H54 (cell line): ENCODE measurements around the gene PDE4D.
A peak's percentile ranks its signal among the peaks of the same experiment; 100 is the strongest.

ENCODE experiments used
- DNase-seq: peaks from one replicate; pipeline ENCODE4 v3.0.0; 2011; ENCODE audit warnings: low spot score, mixed read lengths; ENCODE audit not compliant: insufficient read length
- FAIRE-seq: peaks from 3 replicates; lab custom pipeline; 2011; peaks lifted over from hg19 to GRCh38; lab: Jason Lieb, UNC
- POLR2A ChIP-seq: IDR thresholded peaks from 2 replicates; pipeline ENCODE4 v1.6.1; 2011; ENCODE audit warnings: low read depth, mild to moderate bottlenecking, low read length

The PDE4D gene

DNA sequence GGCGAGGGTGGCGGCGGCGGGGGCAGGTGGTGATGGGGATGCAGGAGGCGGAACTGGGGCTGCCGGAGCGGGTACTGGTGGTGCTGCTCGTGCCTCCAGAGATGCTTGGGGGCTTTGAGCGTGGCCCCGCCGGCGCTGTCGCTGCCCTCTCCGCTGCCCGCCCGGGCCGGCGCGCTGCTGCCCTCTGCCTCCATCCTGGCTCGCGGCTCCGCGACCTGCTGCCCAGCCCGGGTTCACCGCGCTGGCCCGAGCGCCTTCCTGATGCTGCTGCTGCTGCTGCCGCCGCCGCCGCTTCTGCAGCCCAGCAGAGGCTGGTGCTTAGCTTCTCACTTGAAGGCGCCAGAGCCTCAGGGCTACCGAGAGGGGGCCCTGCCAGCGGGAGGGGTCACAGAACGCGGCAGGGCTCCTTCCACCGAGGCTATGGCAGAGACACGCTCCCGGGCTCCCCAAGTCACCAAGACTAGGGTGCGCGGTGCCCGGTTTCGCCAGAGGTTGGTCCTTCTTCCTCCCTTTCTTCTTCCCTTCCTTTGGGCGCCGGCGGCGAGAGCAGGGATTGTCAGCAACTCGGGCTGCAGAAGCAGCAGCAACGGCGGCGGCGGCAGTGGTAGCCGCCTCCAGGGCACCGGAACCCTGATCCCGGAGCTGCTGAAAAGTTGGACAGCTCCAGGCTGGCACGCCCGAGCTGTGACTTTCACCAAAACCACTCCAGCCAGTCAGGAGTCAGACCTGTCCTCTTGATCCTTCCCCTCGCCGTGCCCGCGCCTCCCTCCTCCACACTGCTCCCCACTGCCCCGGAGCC, at the start of gene PDE4D:
PDE4D (minus strand) TSS at position 298 of the 799 bp plus-strand sequence.
- DNase-seq (peak; percentile 35), FAIRE-seq (no peak)
- no peak for TF ChIP-seq POLR2A

DNA sequence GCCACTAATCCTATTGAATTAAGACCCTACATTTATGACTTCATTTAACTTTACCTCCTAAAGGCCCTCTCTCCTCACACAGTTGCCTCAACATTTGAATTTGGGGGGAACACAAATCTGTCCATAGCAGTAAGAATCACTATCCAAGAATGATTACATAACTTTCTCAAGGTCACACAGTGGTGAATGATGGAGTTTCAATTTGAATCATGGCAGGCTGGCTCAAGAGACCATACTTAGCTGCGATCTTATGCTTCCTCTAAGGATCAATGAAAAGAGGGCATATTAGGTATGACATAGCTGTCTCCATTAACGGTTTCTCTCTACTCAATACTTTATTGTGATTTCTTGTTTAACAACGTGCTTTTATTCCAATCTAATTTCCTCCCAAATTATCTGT, 44.1 kb upstream of the PDE4D start:
- TF ChIP-seq POLR2A, result no peak
- DNase-seq (no peak), FAIRE-seq (no peak)

DNA sequence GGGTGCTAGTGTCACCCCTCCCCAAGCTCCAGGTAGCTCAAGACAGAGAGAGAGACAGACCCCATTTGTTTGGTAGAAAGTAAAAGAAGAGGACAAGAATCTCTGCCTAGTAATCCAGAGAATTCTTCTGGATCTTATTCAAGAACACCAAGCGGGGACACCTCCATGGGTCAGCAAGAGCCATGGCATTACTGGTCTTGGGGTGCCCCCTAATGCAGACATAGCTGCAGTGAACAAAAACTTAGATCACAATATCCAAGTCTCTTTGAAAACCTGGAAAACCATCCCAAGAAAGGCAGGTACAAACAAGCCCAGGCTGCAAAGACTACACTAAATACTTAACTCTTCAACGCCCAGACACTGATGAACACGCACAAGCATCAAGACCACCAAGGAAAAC, 29.9 kb upstream of the PDE4D start:
- no peak for TF ChIP-seq POLR2A
- FAIRE-seq (no peak), DNase-seq (no peak)

DNA sequence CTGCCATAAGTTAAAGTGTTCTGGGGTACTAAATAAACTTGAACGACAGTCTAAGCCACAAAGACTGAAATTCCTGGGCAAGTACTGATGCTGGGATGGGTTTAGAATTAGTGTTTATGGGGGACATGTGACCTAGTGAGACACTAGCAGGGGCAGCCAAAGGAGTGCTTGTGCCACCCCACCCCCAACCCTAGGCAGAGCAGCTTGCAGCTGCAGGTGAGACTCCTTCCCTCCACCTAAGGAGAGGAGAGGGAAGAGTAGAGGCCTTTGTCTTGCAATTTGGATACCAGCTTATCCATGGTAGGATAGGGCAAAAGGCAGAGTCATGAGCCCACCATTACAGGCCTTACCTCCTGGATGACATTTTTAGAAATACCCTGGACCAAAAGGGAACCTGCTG, 28.7 kb upstream of the PDE4D start:
- DNase-seq (no peak), FAIRE-seq (no peak)
- no peak for TF ChIP-seq POLR2A

DNA sequence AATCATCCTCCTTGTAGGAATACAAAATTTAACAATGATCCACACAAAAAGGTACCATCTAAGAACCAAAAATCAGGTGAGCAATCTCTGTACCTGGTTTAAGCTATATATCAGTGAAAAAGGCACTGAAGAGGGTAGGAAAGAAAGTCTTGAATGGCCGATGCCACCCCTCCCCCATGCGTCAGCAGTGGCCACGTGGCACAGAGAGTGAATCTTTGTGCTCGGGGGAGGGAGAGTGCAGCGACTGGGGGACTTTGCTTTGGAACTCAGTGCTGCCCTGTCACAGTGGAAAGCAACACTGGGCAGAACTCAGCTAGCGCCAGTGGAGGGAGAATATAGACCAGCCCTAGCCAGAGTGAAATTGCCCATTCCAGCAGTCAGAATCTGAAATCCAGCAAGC, 28.3 kb upstream of the PDE4D start:
- DNase-seq (no peak), FAIRE-seq (no peak)
- TF ChIP-seq POLR2A, result no peak

DNA sequence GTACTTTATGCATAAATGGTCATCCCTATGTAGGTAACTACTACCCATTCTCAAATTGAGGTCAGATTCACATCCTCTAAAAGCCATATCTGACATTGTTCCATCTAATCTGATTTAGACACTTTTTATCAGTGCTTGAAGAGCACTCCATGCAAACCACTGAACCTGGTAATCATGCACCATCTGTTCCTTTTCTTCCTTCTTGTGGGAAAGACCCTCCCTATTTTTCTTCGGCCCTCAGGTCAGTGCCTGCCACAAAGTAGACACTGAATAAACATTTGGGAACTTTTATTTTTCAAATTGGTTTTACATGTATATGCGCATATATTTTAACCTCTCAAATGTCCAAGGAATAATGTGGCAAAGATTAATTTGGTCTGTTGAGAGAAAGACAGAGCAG, 26.0 kb upstream of the PDE4D start:
- no peak for TF ChIP-seq POLR2A
- DNase-seq, result no peak
- FAIRE-seq, result no peak

DNA sequence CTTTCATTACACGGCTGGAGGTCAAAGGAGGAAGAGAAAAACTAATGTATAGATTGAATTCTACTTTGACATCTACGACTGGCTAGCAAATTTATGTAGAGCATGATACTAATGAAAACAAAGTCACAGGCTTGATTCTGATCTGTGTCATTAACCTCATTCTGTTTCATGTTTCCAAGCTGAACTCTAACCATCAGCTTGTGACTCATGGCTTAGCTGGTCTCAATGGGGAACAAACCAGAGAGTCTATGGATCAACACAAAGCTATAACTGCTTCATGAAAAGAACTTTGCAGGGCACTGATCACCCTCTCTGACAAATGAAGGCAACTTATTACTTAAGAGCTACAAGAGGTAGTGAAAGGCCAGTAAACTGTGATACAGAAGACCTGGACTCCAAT, 23.6 kb upstream of the PDE4D start:
- no peak for DNase-seq
- TF ChIP-seq POLR2A, result no peak
- no peak for FAIRE-seq

DNA sequence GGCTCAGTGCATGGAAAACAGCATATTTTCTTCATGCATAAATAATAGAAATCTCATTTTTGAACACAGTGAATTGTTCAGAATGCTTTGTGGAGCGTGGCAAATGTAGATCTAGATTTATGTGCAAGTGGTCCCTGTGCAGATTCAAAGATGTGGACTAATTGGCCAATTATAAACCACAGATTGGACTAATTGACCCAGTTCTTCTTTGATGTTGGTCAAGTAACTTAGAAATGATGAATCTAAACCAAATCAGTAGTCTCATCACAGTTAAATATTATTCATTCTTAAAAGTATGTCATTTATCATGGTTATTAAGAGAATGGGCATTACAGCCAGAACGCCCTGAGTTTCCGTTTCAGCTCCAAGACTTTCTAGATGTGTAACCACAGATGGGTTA, 11.7 kb upstream of the PDE4D start:
- no peak for DNase-seq
- no peak for TF ChIP-seq POLR2A
- no peak for FAIRE-seq

DNA sequence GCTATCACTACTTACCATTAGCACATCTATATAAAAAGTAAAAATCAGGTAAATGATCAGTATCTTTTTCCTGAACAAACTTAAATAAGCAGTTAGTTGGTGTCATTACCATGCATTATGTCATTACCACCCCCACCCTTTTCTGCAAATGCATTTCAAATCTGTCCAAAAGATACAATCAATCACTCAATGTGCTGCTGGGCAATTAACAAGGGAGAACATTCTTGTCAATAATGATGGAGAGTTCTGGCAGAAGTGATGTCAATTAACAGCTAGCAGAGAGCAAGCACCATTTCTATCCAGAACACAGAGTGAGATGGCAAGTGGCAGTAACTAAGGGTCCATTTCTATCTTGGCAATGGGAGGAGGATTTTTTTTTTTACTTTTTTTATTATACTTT, 3.5 kb upstream of the PDE4D start:
- FAIRE-seq, result no peak
- TF ChIP-seq POLR2A, result no peak
- DNase-seq, result no peak

DNA sequence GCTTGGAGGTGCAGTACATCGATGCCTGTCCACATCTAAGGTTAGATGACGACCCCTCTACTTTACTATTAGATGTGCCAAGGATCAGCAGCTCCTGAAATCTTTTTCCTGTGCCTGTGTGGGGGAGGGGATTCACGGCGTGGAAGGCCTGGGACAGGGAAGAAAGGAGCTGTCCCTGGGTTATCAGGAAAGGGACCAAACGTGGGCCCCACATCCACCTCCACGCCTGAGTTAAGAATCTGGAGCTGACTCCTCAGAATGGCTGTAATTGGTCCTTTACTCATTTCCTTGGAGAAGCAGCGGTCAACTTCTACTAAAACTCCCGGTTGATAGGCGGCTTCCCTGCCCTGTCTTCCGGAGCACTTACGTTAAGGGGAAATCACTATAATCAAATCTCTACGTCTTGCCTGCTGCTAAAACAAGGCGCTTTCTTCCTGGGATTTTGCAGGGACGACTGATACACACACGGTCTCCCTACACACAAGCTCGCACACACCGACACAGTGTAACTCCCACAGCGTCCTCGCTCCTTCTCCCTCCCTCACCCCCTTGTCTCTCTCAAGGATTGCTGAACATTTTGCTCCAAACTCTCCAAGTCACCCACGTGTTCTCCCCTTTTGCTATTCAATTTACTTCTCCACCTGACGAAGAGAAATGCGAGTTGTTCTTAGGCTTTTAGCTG, 1.4 kb downstream of the PDE4D start:
- TF ChIP-seq POLR2A, result no peak
- no peak for DNase-seq
- FAIRE-seq, result no peak

DNA sequence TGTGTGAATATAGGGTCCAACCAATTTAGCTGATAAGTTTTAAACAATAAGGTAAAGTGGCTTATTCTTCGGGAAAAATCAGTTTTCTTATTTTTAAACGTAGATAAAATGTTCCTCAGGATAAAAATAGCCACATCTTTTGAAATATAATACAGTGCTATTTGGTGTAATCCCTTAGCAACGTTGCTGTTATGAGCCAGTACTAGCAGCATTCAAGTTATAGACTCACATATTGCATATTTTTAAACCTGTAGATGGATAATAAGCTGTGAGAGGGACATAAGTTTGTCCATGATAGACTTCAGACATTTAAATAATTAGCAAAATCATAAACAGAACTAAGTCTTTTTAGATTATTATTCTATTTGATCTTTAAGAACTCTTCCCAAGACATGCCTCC, 6.3 kb downstream of the PDE4D start:
- TF ChIP-seq POLR2A, result no peak
- FAIRE-seq (no peak), DNase-seq (no peak)

DNA sequence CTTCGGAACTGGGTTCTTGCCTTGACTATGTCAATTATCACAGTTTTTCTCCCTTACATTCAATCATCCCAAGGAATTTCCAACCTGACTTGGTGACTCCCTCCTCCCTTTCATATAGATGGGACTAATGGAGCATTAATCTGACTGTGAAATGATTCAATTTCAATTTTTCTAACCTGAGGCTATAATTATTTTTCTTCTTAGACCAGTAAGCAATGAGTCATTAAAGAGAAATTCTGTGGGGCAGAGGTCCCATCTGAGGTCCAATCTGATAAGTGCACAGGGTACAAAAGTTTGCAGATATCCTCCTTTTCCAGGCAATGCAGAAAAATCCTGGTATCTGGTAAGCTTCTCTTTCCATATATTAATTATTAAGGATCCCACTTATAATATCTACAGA, 18.9 kb downstream of the PDE4D start:
- TF ChIP-seq POLR2A, result no peak
- FAIRE-seq (no peak), DNase-seq (no peak)

DNA sequence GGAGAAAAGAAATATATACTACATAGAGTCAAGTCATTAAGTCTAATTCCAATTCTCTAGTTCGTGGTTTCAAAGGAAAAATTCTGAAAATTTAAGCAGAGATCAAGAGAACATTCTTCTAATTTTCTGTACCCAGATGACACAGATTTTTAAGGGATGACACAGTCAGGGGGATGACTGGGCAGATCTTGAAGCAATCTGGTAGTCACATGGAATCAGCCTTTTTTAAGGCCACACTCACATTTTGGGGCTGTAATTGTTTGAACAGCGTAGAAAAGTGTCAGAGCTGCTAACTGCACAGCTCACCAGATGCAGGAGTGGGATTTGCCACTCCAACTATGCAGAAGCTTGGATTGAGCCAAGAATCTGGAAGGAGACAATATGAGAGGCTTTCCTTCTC, 20.4 kb downstream of the PDE4D start:
- FAIRE-seq (peak; percentile 43), DNase-seq (no peak)
- no peak for TF ChIP-seq POLR2A

DNA sequence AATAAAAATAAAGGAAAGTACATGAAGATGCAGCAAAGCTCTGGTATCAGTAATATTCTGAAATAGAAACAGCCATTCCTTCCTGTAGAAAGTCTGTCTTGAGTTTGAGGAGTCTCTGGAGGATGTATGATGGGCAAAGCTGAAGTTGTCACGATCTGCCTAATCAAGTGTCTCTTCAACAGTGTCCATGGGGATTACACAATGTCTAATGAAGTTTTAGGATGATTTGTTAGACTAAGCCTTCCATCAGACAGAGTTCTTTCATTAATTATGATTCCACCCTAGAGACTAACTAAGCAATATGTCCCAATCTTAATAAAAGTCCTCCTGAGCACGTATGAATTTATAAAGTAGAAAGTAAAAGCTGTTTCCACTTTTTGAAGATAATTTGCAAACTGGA, 26.9 kb downstream of the PDE4D start:
- FAIRE-seq, result no peak

DNA sequence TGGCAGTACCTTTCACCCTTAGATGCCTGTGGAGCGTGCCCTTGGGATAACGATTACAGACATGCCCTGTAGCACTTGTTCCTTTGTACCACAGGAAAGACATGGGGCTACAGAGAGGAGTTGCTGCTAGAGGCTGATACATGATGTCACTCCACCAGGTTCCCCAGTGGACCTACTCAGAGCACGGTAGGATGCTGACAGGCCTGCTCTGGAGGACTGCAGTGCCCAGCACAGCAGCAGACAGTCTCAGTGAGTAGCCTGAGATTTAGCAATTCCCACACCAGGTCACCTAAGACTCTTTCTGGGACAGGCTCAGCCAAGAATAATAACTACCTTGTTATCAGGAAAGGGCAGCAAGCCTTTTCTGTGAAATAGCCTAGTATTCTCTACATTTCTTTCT, 28.8 kb downstream of the PDE4D start:
- FAIRE-seq, result no peak
- no peak for TF ChIP-seq POLR2A
- DNase-seq, result no peak

More for the DNA sequence above, 26.9 kb downstream of the PDE4D start:
- no peak for DNase-seq
- TF ChIP-seq POLR2A, result no peak
